H9 (cell line): ENCODE data around the gene A1BG. TPM values are rescaled to one million over a fixed set of nuclear protein-coding genes. Genes with fewer than 3 reads are reported as not detected.

Source experiments
- DNase-seq: peaks from one replicate; pipeline ENCODE4 v3.0.0-alpha.2; 2017
- H2AFZ ChIP-seq: one replicate; pipeline ENCODE4 v1.6.1; 2013; ENCODE audit warnings: mild to moderate bottlenecking, low read length, control low read depth, moderate library complexity
- H2AK5ac ChIP-seq: 2 replicates; pipeline ENCODE4 v1.6.1; 2013; ENCODE audit warnings: low read length, control low read depth, mixed read lengths; ENCODE audit not compliant: insufficient read length
- H2BK120ac ChIP-seq: one replicate; pipeline ENCODE4 v1.6.1; 2013; ENCODE audit warnings: low read depth, mild to moderate bottlenecking, low read length, control low read depth, inconsistent platforms; ENCODE audit not compliant: poor library complexity, severe bottlenecking
- H2BK12ac ChIP-seq: 2 replicates; pipeline ENCODE4 v1.6.1; 2013; ENCODE audit warnings: low read length, control low read depth, mixed read lengths, low read depth; ENCODE audit not compliant: insufficient read length
- H2BK15ac ChIP-seq: 2 replicates; pipeline ENCODE4 v1.6.1; 2013; ENCODE audit warnings: low read depth, low read length, control low read depth
- H2BK20ac ChIP-seq: one replicate; pipeline ENCODE4 v1.6.1; 2013; ENCODE audit warnings: low read depth, mild to moderate bottlenecking, low read length, control low read depth, inconsistent platforms; ENCODE audit not compliant: poor library complexity, severe bottlenecking
- H2BK5ac ChIP-seq: 2 replicates; pipeline ENCODE4 v1.6.1; 2013; ENCODE audit warnings: low read length, control low read depth, mixed read lengths; ENCODE audit not compliant: insufficient read length
- H3K14ac ChIP-seq: 2 replicates; pipeline ENCODE4 v1.6.1; 2013; ENCODE audit warnings: low read length, control low read depth; ENCODE audit not compliant: insufficient read depth
- H3K18ac ChIP-seq: 2 replicates; pipeline ENCODE4 v1.6.1; 2013; ENCODE audit warnings: low read depth, mild to moderate bottlenecking, mixed read lengths, low read length, control low read depth; ENCODE audit not compliant: insufficient read length
- H3K23ac ChIP-seq: 2 replicates; pipeline ENCODE4 v1.6.1; 2013; ENCODE audit warnings: low read length, control low read depth, mixed read lengths, low read depth; ENCODE audit not compliant: insufficient read length
- H3K23me2 ChIP-seq: 2 replicates; pipeline ENCODE4 v1.6.1; 2013; ENCODE audit warnings: low read depth, mild to moderate bottlenecking, mixed read lengths, low read length, control low read depth; ENCODE audit not compliant: insufficient read length, poor library complexity, severe bottlenecking
- H3K27ac ChIP-seq: 2 replicates; pipeline ENCODE4 v1.5.1; 2013; ENCODE audit warnings: low read length, control low read depth, mixed read lengths, low read depth; ENCODE audit not compliant: insufficient read length
- H3K27me3 ChIP-seq: 2 replicates; pipeline ENCODE4 v1.6.1; 2013; ENCODE audit warnings: low read length, control low read depth, inconsistent platforms; ENCODE audit not compliant: insufficient read depth
- H3K4ac ChIP-seq: 2 replicates; pipeline ENCODE4 v1.6.1; 2013; ENCODE audit warnings: low read depth, mild to moderate bottlenecking, control low read depth, inconsistent platforms, low read length, moderate library complexity
- H3K4me1 ChIP-seq: 2 replicates; pipeline ENCODE4 v1.6.1; 2013; ENCODE audit warnings: low read length, control low read depth, inconsistent platforms; ENCODE audit not compliant: insufficient read depth
- H3K4me2 ChIP-seq: 2 replicates; pipeline ENCODE4 v1.6.1; 2013; ENCODE audit warnings: low read length, control low read depth, mixed read lengths; ENCODE audit not compliant: insufficient read length, insufficient read depth
- H3K56ac ChIP-seq: 2 replicates; pipeline ENCODE4 v1.6.1; 2013; ENCODE audit warnings: low read depth, mild to moderate bottlenecking, mixed read lengths, low read length, control low read depth; ENCODE audit not compliant: insufficient read length
- H3K79me1 ChIP-seq: 2 replicates; pipeline ENCODE4 v1.6.1; 2013; ENCODE audit warnings: low read depth, mild to moderate bottlenecking, moderate library complexity, low read length, control low read depth, inconsistent platforms; ENCODE audit not compliant: insufficient read depth, poor library complexity, severe bottlenecking
- H3K79me2 ChIP-seq: 2 replicates; pipeline ENCODE4 v1.6.1; 2013; ENCODE audit warnings: low read length, control low read depth, inconsistent platforms; ENCODE audit not compliant: insufficient read depth
- H3K9ac ChIP-seq: 2 replicates; pipeline ENCODE4 v1.6.1; 2013; ENCODE audit warnings: low read length, control low read depth, mixed read lengths; ENCODE audit not compliant: insufficient read length; ENCODE audit errors: extremely low read depth
- H3K9me3 ChIP-seq: one replicate; pipeline ENCODE4 v1.6.1; 2013; ENCODE audit warnings: low read depth, low read length, inconsistent platforms; ENCODE audit not compliant: control insufficient read depth
- H3T11ph ChIP-seq: one replicate; pipeline ENCODE4 v1.6.1; 2013; ENCODE audit warnings: mild to moderate bottlenecking, low read length, control low read depth, inconsistent platforms
- H4K20me1 ChIP-seq: one replicate; pipeline ENCODE4 v1.6.1; 2013; ENCODE audit not compliant: control insufficient read depth, insufficient read length, insufficient read depth
- H4K5ac ChIP-seq: 2 replicates; pipeline ENCODE4 v1.6.1; 2013; ENCODE audit warnings: low read depth, mild to moderate bottlenecking, mixed read lengths, low read length, control low read depth; ENCODE audit not compliant: insufficient read length
- H4K8ac ChIP-seq: replicated peaks from 2 replicates; pipeline ENCODE4 v1.6.1; 2013; ENCODE audit warnings: low read length, control low read depth, mixed read lengths, low read depth; ENCODE audit not compliant: insufficient read length
- H4K91ac ChIP-seq: 2 replicates; pipeline ENCODE4 v1.6.1; 2013; ENCODE audit warnings: low read depth, mild to moderate bottlenecking, moderate library complexity, mixed read lengths, low read length, control low read depth; ENCODE audit not compliant: insufficient read length
- H3K27ac Mint-ChIP-seq, 3 experiments: 2 replicates in 2 of 3; 3 replicates in 1 of 3; pipeline ENCODE4 v1.8.0; 2020 to 2021; ENCODE audit warnings: mixed read lengths in 3 of 3, mild to moderate bottlenecking in 1 of 3, moderate library complexity in 1 of 3
- H3K27me3 Mint-ChIP-seq: 2 replicates; pipeline ENCODE4 v1.8.0; 2021; ENCODE audit warnings: low read depth, mild to moderate bottlenecking, moderate library complexity, mixed read lengths
- H3K36me3 Mint-ChIP-seq, 3 experiments: 2 replicates in 2 of 3; 3 replicates in 1 of 3; pipeline ENCODE4 v1.8.0; 2020 to 2021; ENCODE audit warnings: low read depth in 3 of 3, mixed read lengths in 3 of 3; ENCODE audit not compliant: insufficient read depth in 1 of 3
- H3K4me1 Mint-ChIP-seq, 2 experiments: 2 replicates each; pipeline ENCODE4 v1.8.0; 2020; ENCODE audit warnings: mixed read lengths in 2 of 2
- H3K4me3 Mint-ChIP-seq, 2 experiments: 2 replicates in 1 of 2; 3 replicates in 1 of 2; pipeline ENCODE4 v1.8.0; 2020 to 2021; ENCODE audit warnings: mild to moderate bottlenecking in 2 of 2, mixed read lengths in 2 of 2, moderate library complexity in 1 of 2
- H3K9me3 Mint-ChIP-seq, 2 experiments: 2 replicates in 1 of 2; 3 replicates in 1 of 2; pipeline ENCODE4 v1.8.0; 2020; ENCODE audit warnings: mild to moderate bottlenecking in 2 of 2, mixed read lengths in 2 of 2, moderate library complexity in 1 of 2
- CTCF ChIP-seq: fragments of 200-600 bp; sonication (generic); conservative IDR thresholded peaks from 3 replicates; pipeline ENCODE4 v1.8.0; 2021; ENCODE audit warnings: antibody characterized with exemption, mild to moderate bottlenecking
- WGBS: extraction: QIAGEN DNeasy Blood & Tissue Kit; methylation state at CpG from one replicate; pipeline ENCODE4 v1.1.7; 2013; ENCODE audit warnings: missing lambda C conversion rate, low lambda C conversion rate, mixed read lengths; ENCODE audit not compliant: insufficient read length; ENCODE audit errors: extremely low coverage; 5-methylcytosine and 5-hydroxymethylcytosine counted together
- total RNA-seq: library from RNA; stranded (reverse); gene quantifications from 2 replicates; pipeline ENCODE4 v1.2.1, GENCODE V29; 2021

Gene A1BG
- total RNA-seq, 1 experiment from 2014 or later = 17.4 TPM

- Histone ChIP-seq H3K9ac (no peak overlapping the region), H3K9me3 (no peaks in the 10 kb centered on the region), H2BK120ac (no peak overlapping the region), H3K23me2 (no peaks in the 10 kb centered on the region), H3K4me2 (no peak overlapping the region), H3K4ac (no peak overlapping the region), H3K4me1 (no peaks in the 10 kb centered on the region), H4K91ac (no peak overlapping the region), H3T11ph (no peak overlapping the region), H3K56ac (no peak overlapping the region), H3K27me3 (no peaks in the 10 kb centered on the region), H3K14ac (no peak overlapping the region), H3K18ac (no peak overlapping the region), H4K20me1 (no peaks in the 10 kb centered on the region), H2BK12ac (no peak overlapping the region), H4K8ac (no peak overlapping the region), H3K79me1 (no peaks in the 10 kb centered on the region), H3K27ac (no peak overlapping the region), H4K5ac (no peak overlapping the region), H2BK15ac (no peak overlapping the region), H3K23ac (no peak overlapping the region), H2BK5ac (no peak overlapping the region), H3K79me2 (no peaks in the 10 kb centered on the region), H2BK20ac (no peak overlapping the region), H2AK5ac (no peak overlapping the region), H2AFZ (no peak overlapping the region)
- no peak for DNase-seq
- no peaks in the 10 kb centered on the region for H3K27me3 Mint-ChIP-seq
- no peaks in the 10 kb centered on the region for H3K9me3 Mint-ChIP-seq
- no peak overlapping the region; a peak in 1 of 5 replicates for H3K4me3 Mint-ChIP-seq
- WGBS = no CpG with 5 or more reads among the region's 1 CpG
- peaks cover 0 to 8% (median 6%) of the 10 kb centered on the region in 3 experiments; a peak in 4 of 7 replicates for H3K36me3 Mint-ChIP-seq
- TF ChIP-seq CTCF = no peak
- H3K4me1 Mint-ChIP-seq = peaks cover 4 to 5% of the 10 kb centered on the region in 2 experiments; a peak in 3 of 4 replicates
- no peak overlapping the region for H3K27ac Mint-ChIP-seq
Observed at GRCh38 chr19:58332697-58333096, 20.6 kb downstream of the A1BG start.
